Measurements from ENCODE around the gene CALHM4. TPM values are rescaled to one million over a fixed set of nuclear protein-coding genes. Genes with fewer than 3 reads are reported as not detected.
A peak's percentile ranks its signal among the peaks of the same experiment; 100 is the strongest.

The CALHM4 gene
- total RNA-seq, 1 experiment from 2014 or later, result 1.8 TPM

GRCh38 chr6:116557893-116558292 lies 4.3 kb downstream of the CALHM4 start:
- ChIA-PET CTCF (no interaction called here), POLR2A (no interaction called here)
- intact Hi-C loops (cut with micrococcal nuclease; ENCODE audit: unreplicated experiment), result no loop called here
- H3K27me3 ChIP-seq (replicated peaks; ENCODE audit: control insufficient read depth, insufficient read depth, low read length), result no peaks in the 10 kb centered on the region
- H3K9me3 ChIP-seq, result no peaks in the 10 kb centered on the region
- peaks cover 16% of the 10 kb centered on the region for H3K4me1 Mint-ChIP-seq (ENCODE audit: low read depth, unreplicated experiment)
- no peak for DNase-seq
- H3K27me3 Mint-ChIP-seq (ENCODE audit: insufficient read depth, unreplicated experiment), result no peaks in the 10 kb centered on the region
- peaks cover 7% of the 10 kb centered on the region for H3K4me1 ChIP-seq
- no peak overlapping the region for H3K4me3 Mint-ChIP-seq (ENCODE audit: unreplicated experiment)
- H3K36me3 Mint-ChIP-seq (ENCODE audit: insufficient read depth, unreplicated experiment), result peaks cover 5% of the 10 kb centered on the region
- BruUV-seq (replicated peaks), result no TSS peak
- H3K27ac Mint-ChIP-seq (ENCODE audit: unreplicated experiment), result no peak overlapping the region
- TF ChIP-seq CTCF (IDR thresholded peaks at IDR 0.05; ENCODE audit: insufficient read depth in 1 of 2, low read depth in 1 of 2, low read length in 1 of 2, severe bottlenecking in 1 of 2, unreplicated experiment in 1 of 2), result no peak
- no peaks in the 10 kb centered on the region for H3K36me3 ChIP-seq (ENCODE audit: control insufficient read depth, insufficient read depth, low read length)
- no peaks in the 10 kb centered on the region for H3K9me3 Mint-ChIP-seq (ENCODE audit: unreplicated experiment)
- H3K4me3 ChIP-seq (ENCODE audit: low read depth, low read length), result no peak overlapping the region

DNA sequence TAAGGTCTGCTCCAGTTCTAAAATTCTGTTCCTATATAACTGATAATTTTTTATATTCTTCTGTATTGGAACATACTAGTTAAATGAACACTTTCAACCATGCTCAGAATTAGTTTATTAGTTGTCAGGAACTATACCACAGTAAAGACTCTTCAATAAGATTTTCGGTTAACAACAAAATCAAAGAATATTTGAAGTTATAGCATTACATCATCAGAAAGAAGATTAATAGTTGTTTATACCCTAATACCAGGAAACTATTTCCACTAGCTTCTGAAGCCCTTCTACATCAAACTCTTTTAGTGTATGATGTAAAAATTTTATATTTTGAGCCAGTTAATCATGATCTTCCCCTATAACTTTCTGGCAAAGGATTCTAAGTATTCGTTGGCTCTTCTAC lies 6.6 kb downstream of the CALHM4 start:
- no peaks in the 10 kb centered on the region for H3K9me3 ChIP-seq
- Mint-ChIP-seq H3K4me1 (ENCODE audit: low read depth, unreplicated experiment) (peaks cover 26% of the 10 kb centered on the region), H3K36me3 (ENCODE audit: insufficient read depth, unreplicated experiment) (peaks cover 5% of the 10 kb centered on the region), H3K27me3 (ENCODE audit: insufficient read depth, unreplicated experiment) (no peaks in the 10 kb centered on the region), H3K4me3 (ENCODE audit: unreplicated experiment) (no peak overlapping the region), H3K27ac (ENCODE audit: unreplicated experiment) (no peak overlapping the region), H3K9me3 (ENCODE audit: unreplicated experiment) (no peaks in the 10 kb centered on the region)
- peaks cover 15% of the 10 kb centered on the region for H3K4me1 ChIP-seq
- no peak overlapping the region for H3K4me3 ChIP-seq (ENCODE audit: low read depth, low read length)
- ChIA-PET POLR2A (no interaction called here), CTCF (interaction anchor here (1.5 to 1.8 kb wide), 2 partner anchors 48 to 292 kb away, joined by 6 to 9 read pairs; partner anchors contain the start of gene CALHM5)
- H3K27me3 ChIP-seq (replicated peaks; ENCODE audit: control insufficient read depth, insufficient read depth, low read length), result no peaks in the 10 kb centered on the region
- BruUV-seq (replicated peaks), result no TSS peak
- no peak for DNase-seq
- H3K36me3 ChIP-seq (ENCODE audit: control insufficient read depth, insufficient read depth, low read length), result no peaks in the 10 kb centered on the region
- intact Hi-C loops (cut with micrococcal nuclease; ENCODE audit: unreplicated experiment), result loop anchor here (5.0 kb wide), 1 partner anchor 343 kb away; no protein-coding TSS in a partner anchor
- TF ChIP-seq CTCF (IDR thresholded peaks at IDR 0.05; ENCODE audit: insufficient read depth in 1 of 2, low read depth in 1 of 2, low read length in 1 of 2, severe bottlenecking in 1 of 2, unreplicated experiment in 1 of 2), result no peak

DNA sequence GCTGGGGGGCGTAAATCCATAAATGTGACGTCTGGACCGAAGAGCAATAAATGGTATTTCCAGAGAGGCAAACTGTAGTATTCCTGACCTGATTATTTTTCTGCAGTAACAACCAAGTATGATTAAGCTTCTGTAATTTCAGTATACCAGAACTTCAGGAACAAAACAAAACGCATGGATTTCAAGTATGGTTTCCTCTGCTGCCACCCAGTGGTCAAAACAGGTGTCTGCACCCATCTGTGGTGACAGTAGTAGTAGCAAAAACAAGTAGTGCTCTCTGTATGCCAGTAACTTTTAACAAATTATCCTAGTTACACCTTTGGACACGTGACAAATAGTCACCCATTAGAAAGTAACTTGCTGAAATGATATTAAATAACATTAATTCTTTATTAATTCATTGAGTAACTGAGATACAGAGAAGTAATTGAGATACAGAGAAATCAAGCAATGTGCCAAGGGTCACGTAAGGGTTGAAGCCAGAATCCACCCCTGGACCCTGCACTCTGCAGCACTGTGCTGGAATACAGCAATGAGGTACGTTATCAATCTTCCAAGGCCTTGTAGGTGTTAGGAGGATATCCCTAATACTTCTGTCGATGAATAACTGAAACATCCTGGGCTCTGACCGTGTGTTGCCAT lies 7.9 kb downstream of the CALHM4 start:
- no peaks in the 10 kb centered on the region for H3K27me3 Mint-ChIP-seq (ENCODE audit: insufficient read depth, unreplicated experiment)
- TF ChIP-seq CTCF (IDR thresholded peaks at IDR 0.05; ENCODE audit: insufficient read depth in 1 of 2, low read depth in 1 of 2, low read length in 1 of 2, severe bottlenecking in 1 of 2, unreplicated experiment in 1 of 2), result peak; percentile 70 to 91
- ChIA-PET CTCF (interaction anchor here (0.7 to 2.0 kb wide), 9 partner anchors 9 to 293 kb away, joined by 3 to 13 read pairs (median 4); partner anchors contain the start of gene CALHM5), POLR2A (interaction anchor here (2.0 kb wide), 1 partner anchor 10 kb away, joined by 12 read pairs; the partner anchor contains the start of gene RWDD1)
- peaks cover 26% of the 10 kb centered on the region for H3K4me1 Mint-ChIP-seq (ENCODE audit: low read depth, unreplicated experiment)
- H3K4me3 Mint-ChIP-seq (ENCODE audit: unreplicated experiment), result no peak overlapping the region
- Histone ChIP-seq H3K27me3 (replicated peaks; ENCODE audit: control insufficient read depth, insufficient read depth, low read length) (no peaks in the 10 kb centered on the region), H3K36me3 (ENCODE audit: control insufficient read depth, insufficient read depth, low read length) (no peaks in the 10 kb centered on the region), H3K4me1 (peaks cover 15% of the 10 kb centered on the region), H3K9me3 (no peaks in the 10 kb centered on the region), H3K4me3 (ENCODE audit: low read depth, low read length) (no peak overlapping the region)
- no peaks in the 10 kb centered on the region for H3K9me3 Mint-ChIP-seq (ENCODE audit: unreplicated experiment)
- BruUV-seq (replicated peaks), result no TSS peak
- intact Hi-C loops (cut with micrococcal nuclease; ENCODE audit: unreplicated experiment), result loop anchor here (1.0 to 5.0 kb wide), 5 partner anchors 25 to 344 kb away; partner anchors contain the start of gene CALHM5
- H3K27ac Mint-ChIP-seq (ENCODE audit: unreplicated experiment), result no peak overlapping the region
- DNase-seq, result peak; percentile 68 to 73
- H3K36me3 Mint-ChIP-seq (ENCODE audit: insufficient read depth, unreplicated experiment), result peaks cover 5% of the 10 kb centered on the region
